Thyroid gland (tissue), 4 donors: ENCODE results near the gene ATP2C1.

Source experiments
- POLR2A ChIP-seq, 2 donors: fragments of 450-650 bp; IDR thresholded peaks; one replicate each; pipeline ENCODE4 v1.6.1; 2017; ENCODE audit warnings: antibody characterized with exemption in 2 of 2, mild to moderate bottlenecking in 2 of 2, moderate library complexity in 1 of 2
- TF ChIP-seq, protein P1 (sequence below), 6 experiments: fragments of 200-600 bp in 3 of 6; fragments of 450-650 bp in 3 of 6; sonication (generic) in 3 of 6; IDR thresholded peaks; one replicate each; pipeline ENCODE4 v1.5.1; 2016 to 2019; ENCODE audit warnings: antibody characterized with exemption in 6 of 6, mild to moderate bottlenecking in 2 of 6, inconsistent platforms in 1 of 6, moderate library complexity in 1 of 6

DNA sequence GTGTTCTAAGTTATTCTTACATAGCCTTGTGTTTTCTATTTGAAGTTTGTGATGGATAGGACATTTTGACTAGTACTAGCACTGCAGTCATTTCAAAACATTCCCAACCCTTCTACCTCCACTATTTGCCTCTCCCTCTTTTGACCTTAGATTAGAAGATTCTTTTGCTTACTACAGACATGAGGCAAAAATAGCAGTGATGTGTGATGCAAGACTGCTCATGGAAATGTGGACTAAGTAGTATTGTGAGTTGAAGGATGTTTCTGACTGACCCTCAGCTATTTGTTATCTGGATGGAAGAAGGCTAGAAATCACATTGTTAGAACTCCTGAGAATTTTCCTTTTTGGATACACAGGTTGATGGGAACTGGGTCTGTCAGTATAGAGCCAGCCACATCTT lies 45.9 kb downstream of the ATP2C1 start:
- no peak for TF ChIP-seq POLR2A (IDR thresholded peaks at IDR 0.05)
- TF ChIP-seq, protein P1, sequence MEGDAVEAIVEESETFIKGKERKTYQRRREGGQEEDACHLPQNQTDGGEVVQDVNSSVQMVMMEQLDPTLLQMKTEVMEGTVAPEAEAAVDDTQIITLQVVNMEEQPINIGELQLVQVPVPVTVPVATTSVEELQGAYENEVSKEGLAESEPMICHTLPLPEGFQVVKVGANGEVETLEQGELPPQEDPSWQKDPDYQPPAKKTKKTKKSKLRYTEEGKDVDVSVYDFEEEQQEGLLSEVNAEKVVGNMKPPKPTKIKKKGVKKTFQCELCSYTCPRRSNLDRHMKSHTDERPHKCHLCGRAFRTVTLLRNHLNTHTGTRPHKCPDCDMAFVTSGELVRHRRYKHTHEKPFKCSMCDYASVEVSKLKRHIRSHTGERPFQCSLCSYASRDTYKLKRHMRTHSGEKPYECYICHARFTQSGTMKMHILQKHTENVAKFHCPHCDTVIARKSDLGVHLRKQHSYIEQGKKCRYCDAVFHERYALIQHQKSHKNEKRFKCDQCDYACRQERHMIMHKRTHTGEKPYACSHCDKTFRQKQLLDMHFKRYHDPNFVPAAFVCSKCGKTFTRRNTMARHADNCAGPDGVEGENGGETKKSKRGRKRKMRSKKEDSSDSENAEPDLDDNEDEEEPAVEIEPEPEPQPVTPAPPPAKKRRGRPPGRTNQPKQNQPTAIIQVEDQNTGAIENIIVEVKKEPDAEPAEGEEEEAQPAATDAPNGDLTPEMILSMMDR (IDR thresholded peaks at IDR 0.05) = no peak
